HEK293 (cell line): ENCODE results near the gene SLC10A6.

ENCODE experiments used
- GLI2 ChIP-seq: fragments of 450-650 bp; formaldehyde crosslinking; IDR thresholded peaks from 2 replicates; pipeline ENCODE4; 2017; ENCODE audit warnings: missing biosample characterization, missing genetic modification characterization, low read depth, borderline replicate concordance
- IKZF3 ChIP-seq: fragments of 450-650 bp; IDR thresholded peaks from 2 replicates; pipeline ENCODE4 v1.5.0; 2018; ENCODE audit warnings: missing biosample characterization, mild to moderate bottlenecking, missing genetic modification characterization, moderate library complexity
- KLF9 ChIP-seq: fragments of 450-650 bp; formaldehyde crosslinking; IDR thresholded peaks from 2 replicates; pipeline ENCODE4 v1.5.1; 2016; ENCODE audit warnings: missing biosample characterization, missing genetic modification characterization, low read depth
- SP7 ChIP-seq: fragments of 450-650 bp; formaldehyde crosslinking; IDR thresholded peaks from 2 replicates; pipeline ENCODE4 v1.5.1; 2016; ENCODE audit warnings: missing biosample characterization, missing genetic modification characterization
- YY2 ChIP-seq: fragments of 450-650 bp; formaldehyde crosslinking; IDR thresholded peaks from 2 replicates; pipeline ENCODE4 v1.5.1; 2016; ENCODE audit warnings: missing biosample characterization, missing genetic modification characterization
- ZNF174 ChIP-seq: fragments of 450-650 bp; formaldehyde crosslinking; IDR thresholded peaks from 2 replicates; pipeline ENCODE4 v1.5.0; 2017; ENCODE audit warnings: missing biosample characterization, mild to moderate bottlenecking, missing genetic modification characterization
- ZNF19 ChIP-seq: fragments of 450-650 bp; formaldehyde crosslinking; IDR thresholded peaks from 2 replicates; pipeline ENCODE4; 2016; ENCODE audit warnings: missing biosample characterization, missing genetic modification characterization, low read depth
- ZNF211 ChIP-seq: fragments of 450-650 bp; formaldehyde crosslinking; IDR thresholded peaks from 2 replicates; pipeline ENCODE4 v1.5.1; 2016; ENCODE audit warnings: low read depth, missing biosample characterization, missing genetic modification characterization
- ZNF404 ChIP-seq: fragments of 450-650 bp; formaldehyde crosslinking; IDR thresholded peaks from 2 replicates; pipeline ENCODE4 v1.5.1; 2017; ENCODE audit warnings: missing biosample characterization, missing genetic modification characterization
- ZNF423 ChIP-seq: fragments of 450-650 bp; formaldehyde crosslinking; IDR thresholded peaks from 2 replicates; pipeline ENCODE4 v1.5.1; 2016; ENCODE audit warnings: missing biosample characterization, missing genetic modification characterization
- ZNF473 ChIP-seq: fragments of 450-650 bp; formaldehyde crosslinking; IDR thresholded peaks from 2 replicates; pipeline ENCODE4 v1.5.1; 2017; ENCODE audit warnings: missing biosample characterization, missing genetic modification characterization
- ZNF521 ChIP-seq: fragments of 450-650 bp; formaldehyde crosslinking; IDR thresholded peaks from 2 replicates; pipeline ENCODE4 v1.5.1; 2017; ENCODE audit warnings: missing biosample characterization, mild to moderate bottlenecking, missing genetic modification characterization
- ZNF558 ChIP-seq: fragments of 450-650 bp; formaldehyde crosslinking; IDR thresholded peaks from 2 replicates; pipeline ENCODE4 v1.5.1; 2016; ENCODE audit warnings: missing biosample characterization, missing genetic modification characterization
- ZNF561 ChIP-seq: fragments of 450-650 bp; IDR thresholded peaks from 2 replicates; pipeline ENCODE4 v1.5.1; 2018; ENCODE audit warnings: missing biosample characterization, missing genetic modification characterization, borderline replicate concordance
- ZNF585B ChIP-seq: fragments of 450-650 bp; formaldehyde crosslinking; IDR thresholded peaks from 2 replicates; pipeline ENCODE4 v1.5.1; 2016; ENCODE audit warnings: missing biosample characterization, missing genetic modification characterization
- ZNF624 ChIP-seq: fragments of 450-650 bp; formaldehyde crosslinking; IDR thresholded peaks from 2 replicates; pipeline ENCODE4 v1.5.1; 2017; ENCODE audit warnings: missing biosample characterization, missing genetic modification characterization
- ZNF654 ChIP-seq: fragments of 450-650 bp; formaldehyde crosslinking; IDR thresholded peaks from 2 replicates; pipeline ENCODE4 v1.5.1; 2016; ENCODE audit warnings: low read depth, missing biosample characterization, missing genetic modification characterization
- ZNF701 ChIP-seq: fragments of 450-650 bp; formaldehyde crosslinking; IDR thresholded peaks from 2 replicates; pipeline ENCODE4 v1.5.1; 2016; ENCODE audit warnings: missing biosample characterization, missing genetic modification characterization
- ZNF768 ChIP-seq: fragments of 450-650 bp; formaldehyde crosslinking; IDR thresholded peaks from 2 replicates; pipeline ENCODE4 v1.5.1; 2018; ENCODE audit warnings: missing biosample characterization, mild to moderate bottlenecking, missing genetic modification characterization
- ZNF837 ChIP-seq: fragments of 450-650 bp; formaldehyde crosslinking; IDR thresholded peaks from 2 replicates; pipeline ENCODE4 v1.5.1; 2016; ENCODE audit warnings: missing biosample characterization, missing genetic modification characterization
- ZNF843 ChIP-seq: fragments of 450-650 bp; formaldehyde crosslinking; IDR thresholded peaks from 2 replicates; pipeline ENCODE4 v1.5.1; 2016; ENCODE audit warnings: missing biosample characterization, missing genetic modification characterization
- ZSCAN23 ChIP-seq: fragments of 450-650 bp; formaldehyde crosslinking; IDR thresholded peaks from 2 replicates; pipeline ENCODE4 v1.5.1; 2016; ENCODE audit warnings: missing biosample characterization, missing genetic modification characterization
- ZXDB ChIP-seq: fragments of 450-650 bp; formaldehyde crosslinking; IDR thresholded peaks from 2 replicates; pipeline ENCODE4 v1.5.1; 2016; ENCODE audit warnings: missing biosample characterization, missing genetic modification characterization
- TF ChIP-seq, protein P1 (sequence below): fragments of 450-650 bp; formaldehyde crosslinking; IDR thresholded peaks from 2 replicates; pipeline ENCODE4 v1.5.1; 2017; ENCODE audit warnings: missing biosample characterization, missing genetic modification characterization
- TF ChIP-seq, protein P2 (sequence below): sonication (generic); formaldehyde crosslinking; IDR thresholded peaks from 2 replicates; pipeline ENCODE4 v1.8.1; 2022; ENCODE audit warnings: mild to moderate bottlenecking, moderate library complexity, missing genetic modification reagents
- TF ChIP-seq, protein P3 (sequence below): fragments of 450-650 bp; formaldehyde crosslinking; IDR thresholded peaks from 2 replicates; pipeline ENCODE4 v1.5.0; 2017; ENCODE audit warnings: missing biosample characterization, missing genetic modification characterization, borderline replicate concordance
- TF ChIP-seq, protein P4 (sequence below): fragments of 450-650 bp; formaldehyde crosslinking; IDR thresholded peaks from 2 replicates; pipeline ENCODE4 v1.5.1; 2016; ENCODE audit warnings: missing biosample characterization, missing genetic modification characterization
- TF ChIP-seq, protein P5 (sequence below): fragments of 450-650 bp; formaldehyde crosslinking; IDR thresholded peaks from 2 replicates; pipeline ENCODE4 v1.5.1; 2016; ENCODE audit warnings: missing biosample characterization, missing genetic modification characterization
- TF ChIP-seq, protein P6 (sequence below): fragments of 450-650 bp; formaldehyde crosslinking; IDR thresholded peaks from 2 replicates; pipeline ENCODE4 v1.5.1; 2016; ENCODE audit warnings: missing biosample characterization, missing genetic modification characterization

The SLC10A6 gene

DNA sequence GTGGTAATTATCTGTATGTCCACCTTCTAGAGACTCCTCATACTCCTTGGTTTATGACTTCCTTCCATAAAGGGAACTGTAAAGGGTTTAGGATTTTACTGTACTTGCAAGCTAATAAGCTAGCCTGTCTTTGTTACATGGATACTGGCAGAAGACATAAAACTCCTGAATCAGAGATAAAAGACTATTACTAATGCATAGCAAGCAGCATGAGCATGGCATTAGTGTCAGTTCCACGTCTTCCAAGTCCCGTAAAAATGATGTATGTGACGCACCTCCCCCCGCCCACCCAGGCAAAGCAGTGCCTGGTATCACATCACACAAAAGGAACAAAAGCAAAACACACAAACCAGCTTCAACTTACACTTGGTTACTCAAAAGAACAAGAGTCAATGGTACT lies 71.0 kb downstream of the SLC10A6 start (continued):
- TF ChIP-seq IKZF3 (tag by site-specific recombination) (no peak), ZNF624 (tag by site-specific recombination) (no peak), ZNF561 (tag by site-specific recombination) (peak; percentile 27; the same call in 1 of the 2 replicates), ZNF423 (0 out of 2 replicates have a peak, but pooled peaks have one; percentile 15), ZNF404 (tag by site-specific recombination) (no peak), ZNF174 (tag by site-specific recombination) (no peak), KLF9 (tag by site-specific recombination) (no peak), ZNF654 (no peak), ZNF558 (tag by site-specific recombination) (no peak), ZNF19 (tag by site-specific recombination) (no peak), ZNF585B (tag by site-specific recombination) (no peak), ZSCAN23 (no peak), ZXDB (tag by site-specific recombination) (peak; percentile 41; the same call in 1 of the 2 replicates), ZNF768 (tag by site-specific recombination) (no peak), ZNF843 (tag by site-specific recombination) (peak; percentile 91), ZNF473 (tag by site-specific recombination) (no peak), ZNF701 (no peak), YY2 (tag by site-specific recombination) (no peak), GLI2 (tag by site-specific recombination) (no peak; the same call in 1 of the 2 replicates), ZNF521 (tag by site-specific recombination) (no peak), ZNF837 (tag by site-specific recombination) (no peak), SP7 (peak; percentile 80), ZNF211 (no peak)
- TF ChIP-seq, protein P1, sequence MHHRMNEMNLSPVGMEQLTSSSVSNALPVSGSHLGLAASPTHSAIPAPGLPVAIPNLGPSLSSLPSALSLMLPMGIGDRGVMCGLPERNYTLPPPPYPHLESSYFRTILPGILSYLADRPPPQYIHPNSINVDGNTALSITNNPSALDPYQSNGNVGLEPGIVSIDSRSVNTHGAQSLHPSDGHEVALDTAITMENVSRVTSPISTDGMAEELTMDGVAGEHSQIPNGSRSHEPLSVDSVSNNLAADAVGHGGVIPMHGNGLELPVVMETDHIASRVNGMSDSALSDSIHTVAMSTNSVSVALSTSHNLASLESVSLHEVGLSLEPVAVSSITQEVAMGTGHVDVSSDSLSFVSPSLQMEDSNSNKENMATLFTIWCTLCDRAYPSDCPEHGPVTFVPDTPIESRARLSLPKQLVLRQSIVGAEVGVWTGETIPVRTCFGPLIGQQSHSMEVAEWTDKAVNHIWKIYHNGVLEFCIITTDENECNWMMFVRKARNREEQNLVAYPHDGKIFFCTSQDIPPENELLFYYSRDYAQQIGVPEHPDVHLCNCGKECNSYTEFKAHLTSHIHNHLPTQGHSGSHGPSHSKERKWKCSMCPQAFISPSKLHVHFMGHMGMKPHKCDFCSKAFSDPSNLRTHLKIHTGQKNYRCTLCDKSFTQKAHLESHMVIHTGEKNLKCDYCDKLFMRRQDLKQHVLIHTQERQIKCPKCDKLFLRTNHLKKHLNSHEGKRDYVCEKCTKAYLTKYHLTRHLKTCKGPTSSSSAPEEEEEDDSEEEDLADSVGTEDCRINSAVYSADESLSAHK, result peak; percentile 55; the same call in 1 of the 2 replicates
- TF ChIP-seq, protein P2, sequence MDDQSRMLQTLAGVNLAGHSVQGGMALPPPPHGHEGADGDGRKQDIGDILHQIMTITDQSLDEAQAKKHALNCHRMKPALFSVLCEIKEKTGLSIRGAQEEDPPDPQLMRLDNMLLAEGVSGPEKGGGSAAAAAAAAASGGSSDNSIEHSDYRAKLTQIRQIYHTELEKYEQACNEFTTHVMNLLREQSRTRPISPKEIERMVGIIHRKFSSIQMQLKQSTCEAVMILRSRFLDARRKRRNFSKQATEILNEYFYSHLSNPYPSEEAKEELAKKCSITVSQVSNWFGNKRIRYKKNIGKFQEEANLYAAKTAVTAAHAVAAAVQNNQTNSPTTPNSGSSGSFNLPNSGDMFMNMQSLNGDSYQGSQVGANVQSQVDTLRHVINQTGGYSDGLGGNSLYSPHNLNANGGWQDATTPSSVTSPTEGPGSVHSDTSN (CRISPR knock-in tag), result no peak
- TF ChIP-seq, protein P3, sequence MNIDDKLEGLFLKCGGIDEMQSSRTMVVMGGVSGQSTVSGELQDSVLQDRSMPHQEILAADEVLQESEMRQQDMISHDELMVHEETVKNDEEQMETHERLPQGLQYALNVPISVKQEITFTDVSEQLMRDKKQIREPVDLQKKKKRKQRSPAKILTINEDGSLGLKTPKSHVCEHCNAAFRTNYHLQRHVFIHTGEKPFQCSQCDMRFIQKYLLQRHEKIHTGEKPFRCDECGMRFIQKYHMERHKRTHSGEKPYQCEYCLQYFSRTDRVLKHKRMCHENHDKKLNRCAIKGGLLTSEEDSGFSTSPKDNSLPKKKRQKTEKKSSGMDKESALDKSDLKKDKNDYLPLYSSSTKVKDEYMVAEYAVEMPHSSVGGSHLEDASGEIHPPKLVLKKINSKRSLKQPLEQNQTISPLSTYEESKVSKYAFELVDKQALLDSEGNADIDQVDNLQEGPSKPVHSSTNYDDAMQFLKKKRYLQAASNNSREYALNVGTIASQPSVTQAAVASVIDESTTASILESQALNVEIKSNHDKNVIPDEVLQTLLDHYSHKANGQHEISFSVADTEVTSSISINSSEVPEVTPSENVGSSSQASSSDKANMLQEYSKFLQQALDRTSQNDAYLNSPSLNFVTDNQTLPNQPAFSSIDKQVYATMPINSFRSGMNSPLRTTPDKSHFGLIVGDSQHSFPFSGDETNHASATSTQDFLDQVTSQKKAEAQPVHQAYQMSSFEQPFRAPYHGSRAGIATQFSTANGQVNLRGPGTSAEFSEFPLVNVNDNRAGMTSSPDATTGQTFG (tag by site-specific recombination), result no peak
- TF ChIP-seq, protein P4, sequence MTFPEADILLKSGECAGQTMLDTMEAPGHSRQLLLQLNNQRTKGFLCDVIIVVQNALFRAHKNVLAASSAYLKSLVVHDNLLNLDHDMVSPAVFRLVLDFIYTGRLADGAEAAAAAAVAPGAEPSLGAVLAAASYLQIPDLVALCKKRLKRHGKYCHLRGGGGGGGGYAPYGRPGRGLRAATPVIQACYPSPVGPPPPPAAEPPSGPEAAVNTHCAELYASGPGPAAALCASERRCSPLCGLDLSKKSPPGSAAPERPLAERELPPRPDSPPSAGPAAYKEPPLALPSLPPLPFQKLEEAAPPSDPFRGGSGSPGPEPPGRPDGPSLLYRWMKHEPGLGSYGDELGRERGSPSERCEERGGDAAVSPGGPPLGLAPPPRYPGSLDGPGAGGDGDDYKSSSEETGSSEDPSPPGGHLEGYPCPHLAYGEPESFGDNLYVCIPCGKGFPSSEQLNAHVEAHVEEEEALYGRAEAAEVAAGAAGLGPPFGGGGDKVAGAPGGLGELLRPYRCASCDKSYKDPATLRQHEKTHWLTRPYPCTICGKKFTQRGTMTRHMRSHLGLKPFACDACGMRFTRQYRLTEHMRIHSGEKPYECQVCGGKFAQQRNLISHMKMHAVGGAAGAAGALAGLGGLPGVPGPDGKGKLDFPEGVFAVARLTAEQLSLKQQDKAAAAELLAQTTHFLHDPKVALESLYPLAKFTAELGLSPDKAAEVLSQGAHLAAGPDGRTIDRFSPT, result no peak
- TF ChIP-seq, protein P5, sequence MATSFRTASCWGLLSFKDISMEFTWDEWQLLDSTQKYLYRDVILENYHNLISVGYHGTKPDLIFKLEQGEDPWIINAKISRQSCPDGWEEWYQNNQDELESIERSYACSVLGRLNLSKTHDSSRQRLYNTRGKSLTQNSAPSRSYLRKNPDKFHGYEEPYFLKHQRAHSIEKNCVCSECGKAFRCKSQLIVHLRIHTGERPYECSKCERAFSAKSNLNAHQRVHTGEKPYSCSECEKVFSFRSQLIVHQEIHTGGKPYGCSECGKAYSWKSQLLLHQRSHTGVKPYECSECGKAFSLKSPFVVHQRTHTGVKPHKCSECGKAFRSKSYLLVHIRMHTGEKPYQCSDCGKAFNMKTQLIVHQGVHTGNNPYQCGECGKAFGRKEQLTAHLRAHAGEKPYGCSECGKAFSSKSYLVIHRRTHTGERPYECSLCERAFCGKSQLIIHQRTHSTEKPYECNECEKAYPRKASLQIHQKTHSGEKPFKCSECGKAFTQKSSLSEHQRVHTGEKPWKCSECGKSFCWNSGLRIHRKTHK, result no peak
- TF ChIP-seq, protein P6, sequence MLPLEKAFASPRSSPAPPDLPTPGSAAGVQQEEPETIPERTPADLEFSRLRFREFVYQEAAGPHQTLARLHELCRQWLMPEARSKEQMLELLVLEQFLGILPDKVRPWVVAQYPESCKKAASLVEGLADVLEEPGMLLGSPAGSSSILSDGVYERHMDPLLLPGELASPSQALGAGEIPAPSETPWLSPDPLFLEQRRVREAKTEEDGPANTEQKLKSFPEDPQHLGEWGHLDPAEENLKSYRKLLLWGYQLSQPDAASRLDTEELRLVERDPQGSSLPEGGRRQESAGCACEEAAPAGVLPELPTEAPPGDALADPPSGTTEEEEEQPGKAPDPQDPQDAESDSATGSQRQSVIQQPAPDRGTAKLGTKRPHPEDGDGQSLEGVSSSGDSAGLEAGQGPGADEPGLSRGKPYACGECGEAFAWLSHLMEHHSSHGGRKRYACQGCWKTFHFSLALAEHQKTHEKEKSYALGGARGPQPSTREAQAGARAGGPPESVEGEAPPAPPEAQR (tag by site-specific recombination), result no peak
